ENCODE data around the gene JOSD2. TPM values are rescaled to one million over a fixed set of nuclear protein-coding genes. Genes with fewer than 3 reads are reported as not detected.
A peak's percentile ranks its signal among the peaks of the same experiment; 100 is the strongest.

The JOSD2 gene
- total and polyA plus RNA-seq, 9 of the 15 experiments (the other 6 are each of a cell fraction or from before 2014, with no cell fraction given): 0.06 to 14.4 (median 3.1) TPM

GRCh38 chr19:50511069-50511822, at the start of gene JOSD2 (continued):
- no peak for TF ChIP-seq PHTF2 (CRISPR knock-in tag; IDR thresholded peaks at IDR 0.05)
- peak; percentile 96 for TF ChIP-seq SP1 (CRISPR knock-in tag; IDR thresholded peaks at IDR 0.05)
- peak; percentile 64 to 78 for TF ChIP-seq E2F6 (IDR thresholded peaks at IDR 0.05; ENCODE audit: borderline replicate concordance in 1 of 2, extremely low read depth in 1 of 2, insufficient read depth in 1 of 2, insufficient read length in 1 of 2, low read depth in 1 of 2, low read length in 1 of 2, poor library complexity in 1 of 2, severe bottlenecking in 1 of 2)
- TF ChIP-seq KAT7 (CRISPR knock-in tag; IDR thresholded peaks at IDR 0.05; ENCODE audit: borderline replicate concordance): 0 out of 2 replicates have a peak, but pooled peaks have one; percentile 60
- TF ChIP-seq ZNF232 (CRISPR knock-in tag; IDR thresholded peaks at IDR 0.05): no peak
- no peak for TF ChIP-seq ZNF589 (CRISPR knock-in tag; IDR thresholded peaks at IDR 0.05; ENCODE audit: low read depth)
- no peak for TF ChIP-seq TEAD2 (tag; IDR thresholded peaks at IDR 0.05)
- peak; percentile 86 for TF ChIP-seq ZKSCAN1 (IDR thresholded peaks at IDR 0.05; ENCODE audit: low read depth, low read length)
- 0 out of 2 replicates have a peak, but pooled peaks have one; percentile 36 for TF ChIP-seq TCF7L2 (IDR thresholded peaks at IDR 0.05; ENCODE audit: low read depth, low read length)
- peak in 1 of 3 experiments; percentile 97; a peak in 3 of 6 replicates for TF ChIP-seq ZBTB11 (CRISPR knock-in tag; IDR thresholded peaks at IDR 0.05)
- peak; percentile 76 for TF ChIP-seq KLF13 (tag; IDR thresholded peaks at IDR 0.05; ENCODE audit: borderline replicate concordance, low read depth)
- TF ChIP-seq RB1 (IDR thresholded peaks at IDR 0.05; ENCODE audit: low read depth): peak; percentile 71; the same call in 1 of the 2 replicates
- no peak for TF ChIP-seq ZNF717 (CRISPR knock-in tag; IDR thresholded peaks at IDR 0.05)
- TF ChIP-seq HDAC8 (tag; IDR thresholded peaks at IDR 0.05): peak; percentile 41; the same call in 1 of the 2 replicates
- TF ChIP-seq SUPT5H (IDR thresholded peaks at IDR 0.05): peak; percentile 82
- TF ChIP-seq FOXK2 (conservative IDR thresholded peaks at IDR 0.05 in 1 of 2, IDR thresholded peaks at IDR 0.05 in 1 of 2; ENCODE audit: low read depth in 2 of 2): 0 out of 4 replicates have a peak, but pooled peaks of 1 of the 2 experiments have one; percentile 34
- peak; percentile 75 for TF ChIP-seq POLR2A (conservative IDR thresholded peaks at IDR 0.05)
- TF ChIP-seq RBM15 (IDR thresholded peaks at IDR 0.05; ENCODE audit: insufficient read depth, low read length): no peak
- peak; percentile 84 for TF ChIP-seq POLR2B (IDR thresholded peaks at IDR 0.05; ENCODE audit: low read depth, partially characterized antibody)
- TF ChIP-seq KLF6 (CRISPR knock-in tag; IDR thresholded peaks at IDR 0.05; ENCODE audit: borderline replicate concordance): no peak
- peak; percentile 93 for TF ChIP-seq MTA1 (IDR thresholded peaks at IDR 0.05; ENCODE audit: borderline replicate concordance)
- TF ChIP-seq RHOXF2B (CRISPR knock-in tag; conservative IDR thresholded peaks at IDR 0.05): peak; percentile 83; the same call in 1 of the 2 replicates
- TF ChIP-seq TEAD1 (CRISPR knock-in tag; IDR thresholded peaks at IDR 0.05): peak in 1 of 2 experiments; percentile 72; a peak in 1 of 4 replicates
- no peak for TF ChIP-seq NCOA2 (IDR thresholded peaks at IDR 0.05; ENCODE audit: partially characterized antibody in 2 of 2)
